ENCODE results near the gene FASTKD1.

FASTKD1 gene

GRCh38 chr2:169507698-169508097 lies 66.0 kb downstream of the FASTKD1 start:
- no peak for DNase-seq (ENCODE audit: low read depth in 2 of 2)

GRCh38 chr2:169504651-169505050 lies 69.0 kb downstream of the FASTKD1 start:
- DNase-seq (ENCODE audit: low read depth in 2 of 2) = no peak

- no peak for DNase-seq (ENCODE audit: low read depth in 2 of 2)
Observed at GRCh38 chr2:169495310-169495928, 78.2 kb downstream of the FASTKD1 start.

GRCh38 chr2:169493360-169493759 lies 80.3 kb downstream of the FASTKD1 start:
- DNase-seq (ENCODE audit: low read depth in 2 of 2) = no peak

- DNase-seq (ENCODE audit: low read depth in 2 of 2) = no peak
Observed at GRCh38 chr2:169491378-169491777, 82.3 kb downstream of the FASTKD1 start.

- DNase-seq (ENCODE audit: low read depth in 2 of 2) = no peak
Observed at GRCh38 chr2:169490834-169491233, 82.8 kb downstream of the FASTKD1 start.

- no peak for DNase-seq (ENCODE audit: low read depth in 2 of 2)
Observed at GRCh38 chr2:169486487-169486886, 87.2 kb downstream of the FASTKD1 start.

GRCh38 chr2:169485650-169486138 lies 88.0 kb downstream of the FASTKD1 start:
- no peak for DNase-seq (ENCODE audit: low read depth in 2 of 2)

- DNase-seq (ENCODE audit: low read depth in 2 of 2) = no peak
Observed at GRCh38 chr2:169480079-169480465, 93.6 kb downstream of the FASTKD1 start.

All from activated CD8-positive, alpha-beta memory T cell treated with anti-CD3 and anti-CD28 coated beads for 4 hours (primary cell).